GM23338 (cell line): ENCODE results near the gene GAPDH. TPM values are rescaled to one million over a fixed set of nuclear protein-coding genes. Genes with fewer than 3 reads are reported as not detected.

ENCODE experiments used
- ATAC-seq: fragments of 200-7000 bp; cut with Tn5 transposase; 3 replicates; pipeline ENCODE4 v1.9.1; 2020
- DNase-seq: peaks from one replicate; pipeline ENCODE4 v3.0.0-alpha.2; 2015; ENCODE audit warnings: low spot score
- H2AFZ ChIP-seq: fragments of 200-600 bp; sonication (generic); 2 replicates; pipeline ENCODE4 v1.8.0; 2016; ENCODE audit warnings: antibody characterized with exemption, mild to moderate bottlenecking, moderate library complexity
- H3F3A ChIP-seq: fragments of 200-600 bp; sonication (generic); replicated peaks from 2 replicates; pipeline ENCODE4 v1.8.0; 2017; ENCODE audit warnings: antibody characterized with exemption, mixed run types, low read depth
- H3K27ac ChIP-seq: fragments of 200-600 bp; sonication (generic); 2 replicates; pipeline ENCODE4 v1.6.1; 2016; ENCODE audit warnings: low read depth
- H3K27me3 ChIP-seq: fragments of 200-600 bp; sonication (generic); 2 replicates; pipeline ENCODE4 v1.8.0; 2016; ENCODE audit warnings: mild to moderate bottlenecking, mixed run types, moderate library complexity; ENCODE audit not compliant: insufficient read depth
- H3K36me3 ChIP-seq: fragments of 200-600 bp; sonication (generic); 2 replicates; pipeline ENCODE4 v1.8.0; 2016; ENCODE audit warnings: mild to moderate bottlenecking; ENCODE audit not compliant: insufficient read depth
- H3K4me1 ChIP-seq: fragments of 200-600 bp; sonication (generic); 2 replicates; pipeline ENCODE4 v1.8.0; 2016; ENCODE audit warnings: mild to moderate bottlenecking, moderate library complexity; ENCODE audit not compliant: insufficient read depth
- H3K4me2 ChIP-seq: fragments of 200-600 bp; sonication (generic); 2 replicates; pipeline ENCODE4 v1.7.1; 2017; ENCODE audit warnings: mixed run types
- H3K4me3 ChIP-seq: fragments of 200-600 bp; sonication (generic); 2 replicates; pipeline ENCODE4 v1.6.1; 2016; ENCODE audit warnings: mixed run types
- H3K79me2 ChIP-seq: fragments of 200-600 bp; sonication (generic); replicated peaks from 2 replicates; pipeline ENCODE4 v1.8.0; 2017; ENCODE audit warnings: mild to moderate bottlenecking; ENCODE audit not compliant: insufficient read depth
- H3K9me2 ChIP-seq: fragments of 200-600 bp; sonication (generic); 2 replicates; pipeline ENCODE4 v1.8.0; 2017; ENCODE audit not compliant: insufficient read depth
- H4K20me1 ChIP-seq: fragments of 200-600 bp; sonication (generic); replicated peaks from 2 replicates; pipeline ENCODE4 v1.8.0; 2017; ENCODE audit warnings: mild to moderate bottlenecking; ENCODE audit not compliant: insufficient read depth
- H3K27ac Mint-ChIP-seq: 2 replicates; pipeline ENCODE4 v1.8.0; 2020; ENCODE audit warnings: inconsistent platforms, mild to moderate bottlenecking, moderate library complexity, mixed read lengths
- H3K27me3 Mint-ChIP-seq: 3 replicates; pipeline ENCODE4 v1.8.0; 2022; ENCODE audit warnings: low read depth, mild to moderate bottlenecking, moderate library complexity, mixed read lengths, inconsistent platforms; ENCODE audit not compliant: insufficient read depth, poor library complexity
- H3K36me3 Mint-ChIP-seq: 3 replicates; pipeline ENCODE4 v1.8.0; 2021; ENCODE audit warnings: low read depth, mild to moderate bottlenecking, inconsistent platforms, moderate library complexity, mixed read lengths
- H3K4me1 Mint-ChIP-seq: 3 replicates; pipeline ENCODE4 v1.8.0; 2020; ENCODE audit warnings: mild to moderate bottlenecking, inconsistent platforms, mixed read lengths
- H3K4me3 Mint-ChIP-seq: 3 replicates; pipeline ENCODE4 v1.8.0; 2021; ENCODE audit warnings: moderate library complexity, mild to moderate bottlenecking, inconsistent platforms, mixed read lengths
- H3K9me3 Mint-ChIP-seq: 3 replicates; pipeline ENCODE4 v1.8.0; 2020; ENCODE audit warnings: moderate library complexity, mild to moderate bottlenecking, inconsistent platforms, mixed read lengths
- CREB1 ChIP-seq: fragments of 250-450 bp; sonication (Bioruptor Pico); IDR thresholded peaks from 2 replicates; pipeline ENCODE4 v1.5.0; 2020; ENCODE audit warnings: low read depth, mild to moderate bottlenecking, moderate library complexity
- CTCF ChIP-seq, 2 experiments: fragments of 200-600 bp in 1 of 2; sonication (generic) in 1 of 2; conservative IDR thresholded peaks; 2 replicates each; pipeline versions ENCODE4 v1.5.1 to v1.6.1; 2016 to 2017; ENCODE audit warnings: antibody characterized with exemption in 2 of 2, low read depth in 2 of 2, mild to moderate bottlenecking in 2 of 2, moderate library complexity in 1 of 2
- POLR2AphosphoS5 ChIP-seq: IDR thresholded peaks from 2 replicates; pipeline ENCODE4 v1.6.1; 2016; ENCODE audit warnings: antibody characterized with exemption, low read depth
- ZNF331 ChIP-seq: fragments of 250-450 bp; sonication (Bioruptor Pico); IDR thresholded peaks from 2 replicates; pipeline ENCODE4 v1.5.0; 2020; ENCODE audit warnings: low read depth, mild to moderate bottlenecking, moderate library complexity
- polyA plus RNA-seq: library from polyadenylated mRNA; unstranded; fragments of >200 nt; fragmentation: Nextera tagmentation; extraction: Ambion mirVana; gene quantifications from 2 replicates; pipeline ENCODE4 v1.2.1, GENCODE V29; 2016
- total RNA-seq: library from RNA; depleted of rRNA; stranded (reverse); fragments of >200 nt; shearing (Covaris generic); gene quantifications from 2 replicates; pipeline ENCODE4 v1.2.3, GENCODE V29; 2014

The GAPDH gene
- total and polyA plus RNA-seq, 2 experiments from 2014 or later: 5,853 to 6,219 TPM

GRCh38 chr12:6563448-6564050 is 29.2 kb downstream of the GAPDH start:
- Histone ChIP-seq H3K4me1 (peaks cover 5% of the 10 kb centered on the region; the same call in 1 of the 2 replicates), H4K20me1 (peaks cover 23% of the 10 kb centered on the region), H3K79me2 (peaks cover 23% of the 10 kb centered on the region), H3F3A (peaks cover 50% of the 10 kb centered on the region), H3K4me2 (no peak overlapping the region), H3K4me3 (no peak overlapping the region), H3K9me2 (no peaks in the 10 kb centered on the region), H3K36me3 (peaks cover 76% of the 10 kb centered on the region), H2AFZ (no peak overlapping the region), H3K27ac (no peak overlapping the region), H3K27me3 (no peaks in the 10 kb centered on the region)
- TF ChIP-seq CREB1 (no peak), CTCF (conservative IDR thresholded peaks at IDR 0.05; ENCODE audit: low read depth in 2 of 2) (peak; percentile 79 to 88)
- Mint-ChIP-seq H3K36me3 (peaks cover 92% of the 10 kb centered on the region), H3K27me3 (peaks cover 16% of the 10 kb centered on the region), H3K9me3 (no peaks in the 10 kb centered on the region), H3K4me3 (no peak overlapping the region), H3K27ac (no peak overlapping the region), H3K4me1 (peaks cover 8% of the 10 kb centered on the region)
- DNase-seq (peak; percentile 87), ATAC-seq (peak; percentile 49)

DNA sequence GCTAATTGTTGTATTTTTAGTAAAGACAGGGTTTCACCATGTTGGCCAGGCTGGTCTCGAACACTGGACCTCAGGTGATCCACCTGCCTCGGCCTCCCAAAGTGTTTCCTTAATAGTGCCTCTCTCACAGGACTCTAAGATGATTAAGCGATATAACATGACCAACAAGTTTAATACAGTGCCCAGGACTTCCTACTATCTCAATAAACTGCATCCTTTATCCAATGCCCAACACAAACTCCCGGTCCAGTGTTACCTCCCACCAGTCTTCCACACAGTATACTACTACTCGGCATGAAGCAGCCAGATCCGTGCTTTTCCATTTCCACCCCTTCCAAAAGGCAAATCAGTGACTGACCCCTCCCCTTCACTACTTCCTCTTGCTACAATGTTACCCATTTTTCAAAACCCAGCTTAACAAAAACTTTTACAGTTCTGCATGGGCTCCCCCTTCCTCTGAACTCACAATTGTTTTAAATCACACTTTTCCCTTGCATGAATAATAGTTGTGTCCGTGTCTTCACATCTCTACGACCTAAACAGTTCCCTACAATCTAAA is 32.9 kb downstream of the GAPDH start:
- Histone ChIP-seq H3K4me1 (peaks cover 20% of the 10 kb centered on the region), H3K36me3 (peaks cover 56% of the 10 kb centered on the region), H3F3A (peaks cover 61% of the 10 kb centered on the region), H3K27me3 (no peaks in the 10 kb centered on the region), H3K79me2 (peaks cover 28% of the 10 kb centered on the region), H4K20me1 (peaks cover 23% of the 10 kb centered on the region), H2AFZ (peak overlapping the region; percentile 84; the same call in 1 of the 2 replicates), H3K4me3 (peak overlapping the region; percentile 78), H3K4me2 (peak overlapping the region; percentile 86), H3K9me2 (no peaks in the 10 kb centered on the region), H3K27ac (peak overlapping the region; percentile 65; the same call in 1 of the 2 replicates)
- no peak for ATAC-seq
- peaks cover 90% of the 10 kb centered on the region for H3K36me3 Mint-ChIP-seq
- TF ChIP-seq CTCF (conservative IDR thresholded peaks at IDR 0.05; ENCODE audit: low read depth in 2 of 2) (no peak), POLR2AphosphoS5 (no peak), CREB1 (no peak), ZNF331 (CRISPR knock-in tag) (no peak)
- H3K4me1 Mint-ChIP-seq: peaks cover 18% of the 10 kb centered on the region
- H3K9me3 Mint-ChIP-seq: no peaks in the 10 kb centered on the region
- DNase-seq: no peak
- peak overlapping the region; percentile 99 for H3K27ac Mint-ChIP-seq
- H3K27me3 Mint-ChIP-seq: peaks cover 19% of the 10 kb centered on the region
- peak overlapping the region; percentile 99 for H3K4me3 Mint-ChIP-seq
